Loucy (cell line): ENCODE results near the gene ESD.
A peak's percentile ranks its signal among the peaks of the same experiment; 100 is the strongest.

Experiments used
- H2AFZ ChIP-seq: fragments of 200-600 bp; sonication (generic); 2 replicates; pipeline ENCODE4 v1.6.0; 2016; ENCODE audit warnings: antibody characterized with exemption, mild to moderate bottlenecking, low read length, moderate library complexity
- H3F3A ChIP-seq: fragments of 200-600 bp; 2 replicates; pipeline ENCODE4 v1.6.0; 2016; ENCODE audit warnings: antibody characterized with exemption, low read depth, mild to moderate bottlenecking
- H3K27me3 ChIP-seq: fragments of 200-600 bp; sonication (generic); 2 replicates; pipeline ENCODE4 v1.6.1; 2014; ENCODE audit warnings: low read length, mild to moderate bottlenecking; ENCODE audit not compliant: insufficient read depth, poor library complexity, severe bottlenecking
- H3K36me3 ChIP-seq: fragments of 200-600 bp; sonication (generic); 2 replicates; pipeline ENCODE4 v1.6.1; 2016; ENCODE audit warnings: low read length; ENCODE audit not compliant: insufficient read depth
- H3K4me1 ChIP-seq: fragments of 200-600 bp; sonication (generic); 2 replicates; pipeline ENCODE4 v1.5.1; 2014; ENCODE audit warnings: low read length, mild to moderate bottlenecking; ENCODE audit not compliant: insufficient read depth, poor library complexity, severe bottlenecking
- H3K4me2 ChIP-seq: fragments of 200-600 bp; sonication (generic); 2 replicates; pipeline ENCODE4 v1.6.0; 2014; ENCODE audit warnings: antibody characterized with exemption, low read length, low read depth, mild to moderate bottlenecking; ENCODE audit not compliant: poor library complexity, severe bottlenecking
- H3K4me3 ChIP-seq: fragments of 200-600 bp; sonication (generic); 2 replicates; pipeline ENCODE4 v1.5.1; 2014; ENCODE audit warnings: low read length, mild to moderate bottlenecking, mixed read lengths; ENCODE audit not compliant: poor library complexity, severe bottlenecking
- H3K79me2 ChIP-seq: fragments of 200-600 bp; sonication (generic); 2 replicates; pipeline ENCODE4 v1.6.1; 2014; ENCODE audit warnings: low read length; ENCODE audit not compliant: insufficient read depth
- H3K9ac ChIP-seq: fragments of 200-600 bp; sonication (generic); 2 replicates; pipeline ENCODE4 v1.6.0; 2014; ENCODE audit warnings: mild to moderate bottlenecking, low read depth, low read length, moderate library complexity; ENCODE audit not compliant: poor library complexity, severe bottlenecking
- H3K9me2 ChIP-seq: fragments of 200-600 bp; sonication (generic); replicated peaks from 2 replicates; pipeline ENCODE4 v1.6.1; 2016; ENCODE audit warnings: low read depth, low read length, mixed read lengths
- H3K9me3 ChIP-seq: fragments of 200-600 bp; sonication (generic); 2 replicates; pipeline ENCODE4 v1.6.1; 2014; ENCODE audit warnings: mild to moderate bottlenecking, antibody characterized with exemption, low read length, low read depth; ENCODE audit not compliant: insufficient read depth
- H4K20me1 ChIP-seq: fragments of 200-600 bp; sonication (generic); 2 replicates; pipeline ENCODE4 v1.6.0; 2014; ENCODE audit warnings: antibody characterized with exemption, low read length, mild to moderate bottlenecking; ENCODE audit not compliant: insufficient read depth, poor library complexity, severe bottlenecking
- EZH2phosphoT487 ChIP-seq: fragments of 200-600 bp; IDR thresholded peaks from 2 replicates; pipeline ENCODE4 v1.6.1; 2018; ENCODE audit warnings: antibody characterized with exemption, mild to moderate bottlenecking, moderate library complexity, borderline replicate concordance
- TF ChIP-seq, protein P1 (sequence below): fragments of 200-600 bp; sonication (generic); conservative IDR thresholded peaks from 2 replicates; pipeline ENCODE4 v1.5.1; 2014; ENCODE audit warnings: mild to moderate bottlenecking, antibody characterized with exemption, low read length

Gene ESD

GRCh38 chr13:46726347-46726746, 70.6 kb downstream of the ESD start:
- no peaks in the 10 kb centered on the region for H4K20me1 ChIP-seq
- no peaks in the 10 kb centered on the region for H3K27me3 ChIP-seq
- no peak overlapping the region for H3K4me3 ChIP-seq
- peaks cover 8% of the 10 kb centered on the region for H3K4me1 ChIP-seq
- no peaks in the 10 kb centered on the region for H3K79me2 ChIP-seq
- TF ChIP-seq, protein P1, sequence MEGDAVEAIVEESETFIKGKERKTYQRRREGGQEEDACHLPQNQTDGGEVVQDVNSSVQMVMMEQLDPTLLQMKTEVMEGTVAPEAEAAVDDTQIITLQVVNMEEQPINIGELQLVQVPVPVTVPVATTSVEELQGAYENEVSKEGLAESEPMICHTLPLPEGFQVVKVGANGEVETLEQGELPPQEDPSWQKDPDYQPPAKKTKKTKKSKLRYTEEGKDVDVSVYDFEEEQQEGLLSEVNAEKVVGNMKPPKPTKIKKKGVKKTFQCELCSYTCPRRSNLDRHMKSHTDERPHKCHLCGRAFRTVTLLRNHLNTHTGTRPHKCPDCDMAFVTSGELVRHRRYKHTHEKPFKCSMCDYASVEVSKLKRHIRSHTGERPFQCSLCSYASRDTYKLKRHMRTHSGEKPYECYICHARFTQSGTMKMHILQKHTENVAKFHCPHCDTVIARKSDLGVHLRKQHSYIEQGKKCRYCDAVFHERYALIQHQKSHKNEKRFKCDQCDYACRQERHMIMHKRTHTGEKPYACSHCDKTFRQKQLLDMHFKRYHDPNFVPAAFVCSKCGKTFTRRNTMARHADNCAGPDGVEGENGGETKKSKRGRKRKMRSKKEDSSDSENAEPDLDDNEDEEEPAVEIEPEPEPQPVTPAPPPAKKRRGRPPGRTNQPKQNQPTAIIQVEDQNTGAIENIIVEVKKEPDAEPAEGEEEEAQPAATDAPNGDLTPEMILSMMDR: no peak
- TF ChIP-seq EZH2phosphoT487: no peak
- H3F3A ChIP-seq: no peaks in the 10 kb centered on the region
- no peaks in the 10 kb centered on the region for H3K9me3 ChIP-seq
- no peak overlapping the region for H3K9ac ChIP-seq
- peaks cover 51% of the 10 kb centered on the region for H3K36me3 ChIP-seq
- H2AFZ ChIP-seq: no peak overlapping the region
- no peaks in the 10 kb centered on the region for H3K9me2 ChIP-seq
- H3K4me2 ChIP-seq: peak overlapping the region; percentile 19
